HepG2 (cell line): Measurements from ENCODE around the gene ARMH1.

ENCODE experiments used
- CTCF ChIP-seq: sonication (generic); formaldehyde crosslinking; IDR thresholded peaks from 2 replicates; pipeline ENCODE4 v1.5.0; 2020; ENCODE audit warnings: mild to moderate bottlenecking, missing genetic modification reagents, moderate library complexity
- FIP1L1 ChIP-seq: fragments of 200-400 bp; formaldehyde crosslinking; IDR thresholded peaks from 2 replicates; pipeline ENCODE4 v1.6.1; 2018; ENCODE audit warnings: low read depth, mild to moderate bottlenecking, low read length, moderate library complexity, borderline replicate concordance; ENCODE audit not compliant: insufficient read depth
- KMT2B ChIP-seq: IDR thresholded peaks from 2 replicates; pipeline ENCODE4 v1.6.1; 2016; ENCODE audit warnings: missing genetic modification reagents, missing compliant biosample characterization
- POLR2A ChIP-seq, 2 experiments: IDR thresholded peaks; 2 replicates each; pipeline ENCODE4 v1.6.1; 2011; ENCODE audit warnings: low read depth in 2 of 2, low read length in 2 of 2, mild to moderate bottlenecking in 1 of 2, moderate library complexity in 1 of 2; ENCODE audit not compliant: insufficient read depth in 1 of 2
- RELA ChIP-seq: sonication (generic); formaldehyde crosslinking; IDR thresholded peaks from 2 replicates; pipeline ENCODE4 v1.4.0; 2020; ENCODE audit warnings: missing genetic modification reagents
- SIN3A ChIP-seq: IDR thresholded peaks from 2 replicates; pipeline ENCODE4 v1.6.1; 2011; ENCODE audit warnings: low read depth, mild to moderate bottlenecking, control low read depth, low read length, borderline replicate concordance
- SMC3 ChIP-seq: IDR thresholded peaks from 2 replicates; pipeline ENCODE4 v1.6.1; 2011; ENCODE audit warnings: low read length, improper control_type of control experiment

GRCh38 chr1:44759077-44759476 is 84.6 kb downstream of the ARMH1 start:
- TF ChIP-seq FIP1L1 = no peak
- no peak for TF ChIP-seq KMT2B (CRISPR knock-in tag)
- no peak for TF ChIP-seq SMC3
- no peak for TF ChIP-seq CTCF (CRISPR knock-in tag)
- TF ChIP-seq POLR2A (IDR thresholded peaks at IDR 0.05; ENCODE audit: insufficient read depth in 1 of 2, low read depth in 2 of 2, low read length in 2 of 2) = no peak
- TF ChIP-seq RELA (CRISPR knock-in tag) = no peak
- no peak for TF ChIP-seq SIN3A
